OCI-LY3 (cell line): Measurements from ENCODE around the gene SYT11.

Experiments used
- CTCF ChIP-seq: fragments of 200-600, 300-600 bp; sonication (generic); IDR thresholded peaks from 2 replicates; pipeline ENCODE4 v1.5.1; 2014; ENCODE audit warnings: antibody characterized with exemption, low read length, low read depth
- EZH2phosphoT487 ChIP-seq: fragments of 200-600 bp; shearing (Covaris generic); IDR thresholded peaks from 2 replicates; pipeline ENCODE4 v1.6.1; 2018; ENCODE audit warnings: antibody characterized with exemption, mixed run types, low read depth

DNA sequence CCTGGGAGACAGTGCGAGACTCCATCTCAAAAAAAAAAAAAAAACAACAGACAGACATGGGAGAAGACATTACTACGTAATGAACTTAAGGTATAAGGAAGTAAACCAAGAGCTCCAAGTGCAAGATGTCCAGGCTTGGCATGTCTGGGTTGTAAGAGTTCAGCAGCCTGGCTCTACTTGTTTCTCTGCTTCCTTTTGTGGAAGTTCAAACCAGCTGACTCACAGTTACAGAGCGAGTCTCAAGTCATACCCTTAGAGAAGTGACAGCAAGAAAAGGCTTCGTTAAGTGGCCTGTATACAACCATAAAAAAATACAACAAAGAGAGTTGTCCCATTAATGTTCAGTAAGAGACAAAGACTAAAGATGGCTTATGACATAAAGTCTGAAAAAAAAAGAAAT lies 50.5 kb downstream of the SYT11 start:
- TF ChIP-seq CTCF (no peak), EZH2phosphoT487 (no peak)
